Measurements from ENCODE around the gene THSD4. TPM values are rescaled to one million over a fixed set of nuclear protein-coding genes. Genes with fewer than 3 reads are reported as not detected.
"Not testable (repeated sequence)": the region's sequence is repeated elsewhere in the genome, so short reads cannot be mapped to it uniquely, and the experiment has no call there.

The THSD4 gene
- total RNA-seq, 4 donors from 2014 or later, result 16.6 to 25.3 (median 24.1) TPM

- H3K36me3 ChIP-seq, result no peaks in the 10 kb centered on the region
- H3K9me3 ChIP-seq, result no peaks in the 10 kb centered on the region
- H3K27me3 ChIP-seq, result no peaks in the 10 kb centered on the region
- no peak for DNase-seq (ENCODE audit: low spot score in 2 of 2)
- 57% methylated on average over 3 of the region's 3 CpGs for WGBS
- TF ChIP-seq POLR2AphosphoS5 (IDR thresholded peaks at IDR 0.05), result no peak
- TF ChIP-seq EP300 (IDR thresholded peaks at IDR 0.05), result no peak
- no peak for TF ChIP-seq CTCF (IDR thresholded peaks at IDR 0.05)
- TF ChIP-seq POLR2A (IDR thresholded peaks at IDR 0.05), result no peak
- H3K4me3 ChIP-seq, result no peak overlapping the region
- no peak overlapping the region for H3K27ac ChIP-seq
- no peaks in the 10 kb centered on the region for H3K4me1 ChIP-seq
Measured at GRCh38 chr15:71167445-71168165, 52.3 kb downstream of the THSD4 start.

DNA sequence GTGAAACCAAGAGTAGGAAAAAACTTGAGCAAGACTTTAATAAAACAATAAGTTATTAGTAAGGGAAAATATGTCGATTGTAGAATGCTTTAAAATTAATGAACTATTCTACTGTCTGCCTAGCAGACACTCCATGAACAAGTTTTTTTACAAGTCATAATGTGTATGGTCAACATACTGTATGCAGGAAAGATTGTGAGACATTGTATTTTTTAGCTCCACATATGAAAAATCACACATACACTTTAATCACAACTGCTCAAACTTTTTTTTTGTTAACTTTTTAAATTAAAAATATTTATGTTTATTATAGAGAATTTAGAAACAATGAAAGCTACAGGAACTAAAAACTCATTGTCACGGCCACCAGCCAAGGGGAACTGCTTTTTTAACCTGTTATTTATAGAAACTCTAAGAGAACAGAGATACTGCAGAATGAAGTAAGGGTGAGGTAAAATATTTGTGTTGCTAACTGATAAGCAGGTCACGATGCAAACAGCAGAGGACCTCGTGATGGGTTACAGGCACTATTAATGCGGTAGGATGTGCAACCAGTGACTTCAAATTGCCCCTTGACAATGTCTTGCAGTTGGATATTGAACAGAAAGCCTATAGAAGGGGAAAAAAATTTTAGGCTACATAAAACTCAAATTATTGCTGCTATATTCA, 53.0 kb downstream of the THSD4 start:
- no peak overlapping the region for H3K4me3 ChIP-seq
- no peaks in the 10 kb centered on the region for H3K27me3 ChIP-seq
- DNase-seq (ENCODE audit: low spot score in 2 of 2), result no peak
- H3K36me3 ChIP-seq, result no peaks in the 10 kb centered on the region
- TF ChIP-seq CTCF (IDR thresholded peaks at IDR 0.05), result no peak
- no peak for TF ChIP-seq POLR2A (IDR thresholded peaks at IDR 0.05)
- TF ChIP-seq POLR2AphosphoS5 (IDR thresholded peaks at IDR 0.05), result no peak
- TF ChIP-seq EP300 (IDR thresholded peaks at IDR 0.05), result no peak
- WGBS, result 62% methylated on average over 5 of the region's 5 CpGs
- H3K4me1 ChIP-seq, result no peaks in the 10 kb centered on the region
- no peaks in the 10 kb centered on the region for H3K9me3 ChIP-seq
- H3K27ac ChIP-seq, result no peak overlapping the region

DNA sequence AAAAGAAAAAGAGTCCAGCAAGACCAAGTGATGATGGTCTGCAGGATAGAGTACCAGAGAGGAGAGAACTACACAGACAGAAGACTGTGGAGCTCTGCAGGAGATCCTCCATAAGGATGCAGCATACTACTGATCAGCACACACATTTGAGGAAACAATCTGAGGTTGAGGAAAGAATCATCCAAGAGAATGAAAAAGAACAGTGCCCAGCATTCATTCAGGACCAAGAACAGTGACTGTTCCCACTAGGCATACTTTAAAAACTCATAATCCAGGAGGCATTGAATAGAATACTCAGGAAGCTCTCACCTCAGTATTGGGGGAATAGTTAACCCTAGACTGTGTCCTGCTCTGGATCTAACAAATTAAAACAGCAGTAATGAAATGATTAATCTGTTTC, 54.9 kb downstream of the THSD4 start:
- Histone ChIP-seq H3K36me3 (no peaks in the 10 kb centered on the region), H3K9me3 (no peaks in the 10 kb centered on the region), H3K27me3 (no peaks in the 10 kb centered on the region), H3K27ac (no peak overlapping the region), H3K4me1 (no peaks in the 10 kb centered on the region), H3K4me3 (no peak overlapping the region)
- TF ChIP-seq EP300 (IDR thresholded peaks at IDR 0.05), result no peak
- TF ChIP-seq POLR2A (IDR thresholded peaks at IDR 0.05), result no peak
- TF ChIP-seq POLR2AphosphoS5 (IDR thresholded peaks at IDR 0.05), result no peak
- TF ChIP-seq CTCF (IDR thresholded peaks at IDR 0.05), result no peak
- no peak for DNase-seq (ENCODE audit: low spot score in 2 of 2)

GRCh38 chr15:71171195-71171594, 55.9 kb downstream of the THSD4 start:
- Histone ChIP-seq H3K27ac (no peak overlapping the region), H3K4me1 (no peaks in the 10 kb centered on the region), H3K36me3 (no peaks in the 10 kb centered on the region), H3K27me3 (no peaks in the 10 kb centered on the region), H3K9me3 (no peaks in the 10 kb centered on the region), H3K4me3 (no peak overlapping the region)
- TF ChIP-seq POLR2A (IDR thresholded peaks at IDR 0.05) (no peak), CTCF (IDR thresholded peaks at IDR 0.05) (no peak), POLR2AphosphoS5 (IDR thresholded peaks at IDR 0.05) (no peak), EP300 (IDR thresholded peaks at IDR 0.05) (no peak)
- no peak for DNase-seq (ENCODE audit: low spot score in 2 of 2)

DNA sequence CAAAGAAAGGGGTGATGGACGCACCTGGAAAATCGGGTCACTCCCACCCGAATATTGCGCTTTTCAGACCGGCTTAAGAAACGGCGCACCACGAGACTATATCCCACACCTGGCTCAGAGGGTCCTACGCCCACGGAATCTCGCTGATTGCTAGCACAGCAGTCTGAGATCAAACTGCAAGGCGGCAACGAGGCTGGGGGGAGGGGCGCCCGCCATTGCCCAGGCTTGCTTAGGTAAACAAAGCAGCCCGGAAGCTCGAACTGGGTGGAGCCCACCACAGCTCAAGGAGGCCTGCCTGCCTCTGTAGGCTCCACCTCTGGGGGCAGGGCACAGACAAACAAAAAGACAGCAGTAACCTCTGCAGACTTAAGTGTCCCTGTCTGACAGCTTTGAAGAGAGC, 59.1 kb downstream of the THSD4 start:
- DNase-seq (ENCODE audit: low spot score in 2 of 2), result peak in 1 of 2 donors; percentile 52
- H3K4me1 ChIP-seq, H3K36me3 ChIP-seq, H3K9me3 ChIP-seq, H3K4me3 ChIP-seq, H3K27ac ChIP-seq, H3K27me3 ChIP-seq: not testable (repeated sequence)
- WGBS, result 91% methylated on average over 8 of the region's 17 CpGs

Measured in suprapubic skin (tissue), 4 donors.